Measurements from ENCODE around the gene PLA2G15.

- TF ChIP-seq ZFX (IDR thresholded peaks at IDR 0.05; ENCODE audit: borderline replicate concordance) (no peak), CTCF (IDR thresholded peaks at IDR 0.05) (no peak)
Observed at GRCh38 chr16:68306633-68307032, 61.5 kb downstream of the PLA2G15 start.
